ENCODE results near the gene OTC.

Gene OTC

GRCh38 chrX:38363046-38363445 lies 10.6 kb downstream of the OTC start:
- DNase-seq: no peak

GRCh38 chrX:38365954-38366353 lies 13.6 kb downstream of the OTC start:
- no peak for DNase-seq

- no peak for DNase-seq
These were observed 16.4 kb downstream of the OTC start for GRCh38 chrX:38368774-38369173.

GRCh38 chrX:38371641-38372040 lies 19.2 kb downstream of the OTC start:
- DNase-seq: no peak

- DNase-seq: no peak
These were observed 22.0 kb downstream of the OTC start for GRCh38 chrX:38374431-38374830.

- DNase-seq: peak; percentile 1
These were observed 23.5 kb downstream of the OTC start for GRCh38 chrX:38375891-38376290.

- DNase-seq: no peak
These were observed 24.3 kb downstream of the OTC start for GRCh38 chrX:38376747-38377146.

GRCh38 chrX:38379088-38379487 lies 26.7 kb downstream of the OTC start:
- DNase-seq: no peak

- no peak for DNase-seq
These were observed 30.3 kb downstream of the OTC start for GRCh38 chrX:38382663-38383062.

- no peak for DNase-seq
These were observed 48.0 kb downstream of the OTC start for GRCh38 chrX:38400389-38400910.

GRCh38 chrX:38402118-38402517 lies 49.7 kb downstream of the OTC start:
- no peak for DNase-seq

- no peak for DNase-seq
These were observed 51.4 kb downstream of the OTC start for GRCh38 chrX:38403834-38404233.

GRCh38 chrX:38407126-38407525 lies 54.7 kb downstream of the OTC start:
- DNase-seq: no peak

GRCh38 chrX:38409289-38409688 lies 56.9 kb downstream of the OTC start:
- DNase-seq: no peak

- DNase-seq: no peak
These were observed 74.4 kb downstream of the OTC start for GRCh38 chrX:38426785-38427184.

GRCh38 chrX:38431525-38431924 lies 79.1 kb downstream of the OTC start:
- DNase-seq: no peak

GRCh38 chrX:38435130-38435529 lies 82.7 kb downstream of the OTC start:
- no peak for DNase-seq

GRCh38 chrX:38437093-38437492 lies 84.7 kb downstream of the OTC start:
- DNase-seq: no peak

GRCh38 chrX:38438321-38438720 lies 85.9 kb downstream of the OTC start:
- DNase-seq: no peak

GRCh38 chrX:38452603-38453002 lies 100.2 kb downstream of the OTC start:
- DNase-seq: no peak

GRCh38 chrX:38458071-38458470 lies 105.7 kb downstream of the OTC start:
- no peak for DNase-seq

- no peak for DNase-seq
These were observed 109.9 kb downstream of the OTC start for GRCh38 chrX:38462257-38462656.

- DNase-seq: no peak
These were observed 113.3 kb downstream of the OTC start for GRCh38 chrX:38465686-38466085.

- DNase-seq: no peak
These were observed 116.3 kb downstream of the OTC start for GRCh38 chrX:38468563-38469157.
